Measurements from ENCODE around the gene C22orf39.

DNA sequence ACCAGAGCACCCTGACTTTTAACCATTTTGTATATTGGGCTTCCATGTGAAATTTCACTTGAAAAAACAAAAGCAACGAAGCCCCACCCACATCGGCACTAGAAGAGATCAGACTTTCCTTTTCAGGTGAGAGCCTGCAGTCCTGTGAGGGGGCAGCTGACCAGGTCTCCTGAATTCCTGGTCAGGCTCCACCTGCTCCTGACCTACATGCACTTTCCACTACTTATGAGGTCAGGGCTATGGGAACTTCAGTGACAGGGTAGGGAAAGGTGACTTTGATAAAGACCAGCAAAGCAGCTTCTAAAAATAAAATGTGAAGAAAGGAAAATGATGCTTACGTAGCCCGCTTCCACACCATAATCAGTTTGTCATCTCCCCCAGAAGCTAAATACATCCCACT is 40.7 kb downstream of the C22orf39 start:
- TF ChIP-seq, protein P1, sequence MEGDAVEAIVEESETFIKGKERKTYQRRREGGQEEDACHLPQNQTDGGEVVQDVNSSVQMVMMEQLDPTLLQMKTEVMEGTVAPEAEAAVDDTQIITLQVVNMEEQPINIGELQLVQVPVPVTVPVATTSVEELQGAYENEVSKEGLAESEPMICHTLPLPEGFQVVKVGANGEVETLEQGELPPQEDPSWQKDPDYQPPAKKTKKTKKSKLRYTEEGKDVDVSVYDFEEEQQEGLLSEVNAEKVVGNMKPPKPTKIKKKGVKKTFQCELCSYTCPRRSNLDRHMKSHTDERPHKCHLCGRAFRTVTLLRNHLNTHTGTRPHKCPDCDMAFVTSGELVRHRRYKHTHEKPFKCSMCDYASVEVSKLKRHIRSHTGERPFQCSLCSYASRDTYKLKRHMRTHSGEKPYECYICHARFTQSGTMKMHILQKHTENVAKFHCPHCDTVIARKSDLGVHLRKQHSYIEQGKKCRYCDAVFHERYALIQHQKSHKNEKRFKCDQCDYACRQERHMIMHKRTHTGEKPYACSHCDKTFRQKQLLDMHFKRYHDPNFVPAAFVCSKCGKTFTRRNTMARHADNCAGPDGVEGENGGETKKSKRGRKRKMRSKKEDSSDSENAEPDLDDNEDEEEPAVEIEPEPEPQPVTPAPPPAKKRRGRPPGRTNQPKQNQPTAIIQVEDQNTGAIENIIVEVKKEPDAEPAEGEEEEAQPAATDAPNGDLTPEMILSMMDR (IDR thresholded peaks at IDR 0.05), result no peak
- TF ChIP-seq POLR2A (IDR thresholded peaks at IDR 0.05), result no peak
